DOHH2 (cell line): ENCODE results near the gene YEATS2.

ENCODE experiments used
- H3F3A ChIP-seq: fragments of 200-600 bp; sonication (generic), shearing (Covaris generic); 2 replicates; pipeline ENCODE4 v1.6.0; 2016; ENCODE audit warnings: antibody characterized with exemption, mild to moderate bottlenecking; ENCODE audit not compliant: control insufficient read depth, insufficient read depth
- H3K27ac ChIP-seq: fragments of 200-600 bp; sonication (generic); 2 replicates; pipeline ENCODE4 v1.5.1; 2014; ENCODE audit warnings: low read depth, mild to moderate bottlenecking, low read length, moderate library complexity
- H3K27me3 ChIP-seq: fragments of 200-600 bp; sonication (generic); 2 replicates; pipeline ENCODE4 v1.6.1; 2014; ENCODE audit warnings: mild to moderate bottlenecking, low read length, mixed read lengths; ENCODE audit not compliant: control insufficient read depth
- H3K36me3 ChIP-seq: fragments of 200-600 bp; sonication (generic); 2 replicates; pipeline ENCODE4 v1.6.1; 2014; ENCODE audit warnings: mild to moderate bottlenecking, low read length, moderate library complexity, mixed read lengths; ENCODE audit not compliant: control insufficient read depth
- H3K4me1 ChIP-seq: fragments of 200-600 bp; sonication (generic); 2 replicates; pipeline ENCODE4 v1.6.1; 2014; ENCODE audit warnings: mild to moderate bottlenecking, low read length, mixed read lengths; ENCODE audit not compliant: control insufficient read depth
- H3K4me2 ChIP-seq: fragments of 200-600 bp; sonication (generic); 2 replicates; pipeline ENCODE4 v1.6.0; 2014; ENCODE audit warnings: mild to moderate bottlenecking, low read length, moderate library complexity
- H3K4me3 ChIP-seq: fragments of 200-600 bp; sonication (generic); 2 replicates; pipeline ENCODE4 v1.5.1; 2014; ENCODE audit warnings: mild to moderate bottlenecking, low read length, mixed read lengths
- H3K79me2 ChIP-seq: fragments of 200-600 bp; sonication (generic); 2 replicates; pipeline ENCODE4 v1.6.1; 2014; ENCODE audit warnings: mild to moderate bottlenecking, low read length, mixed read lengths; ENCODE audit not compliant: control insufficient read depth
- H3K9me2 ChIP-seq: fragments of 200-600 bp; sonication (generic); replicated peaks from 2 replicates; pipeline ENCODE4 v1.6.1; 2014; ENCODE audit warnings: mild to moderate bottlenecking, low read length, mixed read lengths; ENCODE audit not compliant: control insufficient read depth
- H3K9me3 ChIP-seq: fragments of 200-600 bp; sonication (generic); 2 replicates; pipeline ENCODE4 v1.6.1; 2014; ENCODE audit warnings: antibody characterized with exemption, low read length, mixed read lengths; ENCODE audit not compliant: control insufficient read depth, insufficient read depth
- H4K20me1 ChIP-seq: fragments of 200-600 bp; sonication (generic); 2 replicates; pipeline ENCODE4 v1.6.0; 2014; ENCODE audit warnings: low read depth, mild to moderate bottlenecking, antibody characterized with exemption, low read length, moderate library complexity; ENCODE audit not compliant: control insufficient read depth, insufficient read depth
- CTCF ChIP-seq: fragments of 200-600 bp; sonication (generic); IDR thresholded peaks from one replicate; pipeline ENCODE4 v1.5.1; 2014; ENCODE audit warnings: antibody characterized with exemption, mild to moderate bottlenecking, low read depth, low read length; ENCODE audit not compliant: poor library complexity, severe bottlenecking
- EZH2phosphoT487 ChIP-seq: fragments of 200-600 bp; sonication (generic); IDR thresholded peaks from 2 replicates; pipeline ENCODE4 v1.6.1; 2017; ENCODE audit warnings: borderline replicate concordance, mild to moderate bottlenecking, antibody characterized with exemption, low read length, moderate library complexity, mixed read lengths

Gene YEATS2

GRCh38 chr3:183764847-183765731 is 67.5 kb downstream of the YEATS2 start:
- Histone ChIP-seq H3K27me3 (no peaks in the 10 kb centered on the region), H3K9me3 (no peaks in the 10 kb centered on the region), H3K36me3 (peaks cover 72% of the 10 kb centered on the region), H3K4me1 (peaks cover 16% of the 10 kb centered on the region), H3K79me2 (no peaks in the 10 kb centered on the region), H3K27ac (peak overlapping the region; percentile 3; the same call in 1 of the 2 replicates), H4K20me1 (no peaks in the 10 kb centered on the region), H3K9me2 (no peaks in the 10 kb centered on the region), H3F3A (peaks cover 13% of the 10 kb centered on the region), H3K4me2 (no peak overlapping the region), H3K4me3 (no peak overlapping the region)
- TF ChIP-seq CTCF (no peak), EZH2phosphoT487 (no peak)

- Histone ChIP-seq H3K27ac (no peak overlapping the region), H3K27me3 (no peaks in the 10 kb centered on the region), H3K4me3 (no peak overlapping the region), H3F3A (peaks cover 13% of the 10 kb centered on the region), H4K20me1 (no peaks in the 10 kb centered on the region), H3K4me2 (no peak overlapping the region), H3K4me1 (peaks cover 16% of the 10 kb centered on the region), H3K9me2 (no peaks in the 10 kb centered on the region), H3K79me2 (no peaks in the 10 kb centered on the region), H3K9me3 (no peaks in the 10 kb centered on the region), H3K36me3 (peaks cover 66% of the 10 kb centered on the region)
- TF ChIP-seq CTCF, result no peak
- no peak for TF ChIP-seq EZH2phosphoT487
These were observed 68.5 kb downstream of the YEATS2 start for GRCh38 chr3:183766107-183766506.

GRCh38 chr3:183766745-183767606 is 69.4 kb downstream of the YEATS2 start:
- TF ChIP-seq CTCF (peak; percentile 80), EZH2phosphoT487 (no peak)
- no peak overlapping the region for H3K27ac ChIP-seq

More at GRCh38 chr3:183766745-183767606, 69.4 kb downstream of the YEATS2 start:
- Histone ChIP-seq H3K4me2 (no peak overlapping the region), H3K9me3 (no peaks in the 10 kb centered on the region), H3K9me2 (no peaks in the 10 kb centered on the region), H4K20me1 (no peaks in the 10 kb centered on the region), H3F3A (peaks cover 13% of the 10 kb centered on the region), H3K4me1 (peaks cover 16% of the 10 kb centered on the region), H3K79me2 (no peaks in the 10 kb centered on the region), H3K36me3 (peaks cover 61% of the 10 kb centered on the region), H3K27me3 (no peaks in the 10 kb centered on the region), H3K4me3 (no peak overlapping the region)
